IMR-90 (cell line): Measurements from ENCODE around the gene MCM8. TPM values are rescaled to one million over a fixed set of nuclear protein-coding genes. Genes with fewer than 3 reads are reported as not detected.

Experiments used
- ATAC-seq: fragments of 200-7000 bp; cut with Tn5 transposase; 2 replicates; pipeline ENCODE4 v1.9.1; 2020; ENCODE audit warnings: low read depth, mild to moderate bottlenecking, moderate library complexity
- BruUV-seq: library from RNA; stranded (reverse); fragments of 400-500 nt; replicated peaks from 2 replicates; lab custom pipeline; 2021; lab: Mats Ljungman, UMichigan
- CTCF ChIA-PET: fragments of 300-600 bp; formaldehyde crosslinking; extraction: SDS; loops from one replicate; lab custom pipeline; 2021; ENCODE audit warnings: antibody characterized with exemption; lab: Yijun Ruan, JAX
- POLR2A ChIA-PET: fragments of 300-600 bp; sonication (Branson Sonifier 250); formaldehyde crosslinking; loops from one replicate; lab custom pipeline; 2022; ENCODE audit warnings: antibody characterized with exemption; ENCODE audit not compliant: unreplicated experiment; lab: Charles Lee
- DNase-seq: peaks from one replicate; pipeline ENCODE4 v3.0.0; 2013
- H2AFZ ChIP-seq: replicated peaks from 2 replicates; pipeline ENCODE3; 2013; ENCODE audit warnings: low read length, mild to moderate bottlenecking; ENCODE audit not compliant: poor library complexity
- H2AK5ac ChIP-seq: 2 replicates; pipeline ENCODE4 v1.6.1; 2013; ENCODE audit warnings: low read depth, low read length, inconsistent platforms
- H2AK9ac ChIP-seq: replicated peaks from 2 replicates; pipeline ENCODE3; 2013; ENCODE audit warnings: mild to moderate bottlenecking, low read depth, low read length, moderate library complexity; ENCODE audit not compliant: poor library complexity
- H2BK120ac ChIP-seq: 2 replicates; pipeline ENCODE4 v1.6.1; 2013; ENCODE audit warnings: low read depth, low read length, inconsistent platforms
- H2BK15ac ChIP-seq: 3 replicates; pipeline ENCODE4 v1.6.1; 2013; ENCODE audit warnings: low read depth, low read length, inconsistent platforms
- H2BK20ac ChIP-seq: 2 replicates; pipeline ENCODE4 v1.6.1; 2013; ENCODE audit warnings: low read depth, mild to moderate bottlenecking, inconsistent platforms, low read length, moderate library complexity
- H2BK5ac ChIP-seq: 2 replicates; pipeline ENCODE4 v1.6.1; 2013; ENCODE audit warnings: mild to moderate bottlenecking, low read depth, low read length, inconsistent platforms; ENCODE audit not compliant: poor library complexity, severe bottlenecking
- H3K14ac ChIP-seq: replicated peaks from 2 replicates; pipeline ENCODE4 v1.6.1; 2013; ENCODE audit warnings: low read depth, low read length, inconsistent platforms
- H3K18ac ChIP-seq: 2 replicates; pipeline ENCODE4 v1.6.1; 2013; ENCODE audit warnings: low read depth, low read length, control low read depth
- H3K23ac ChIP-seq: 2 replicates; pipeline ENCODE4 v1.6.1; 2013; ENCODE audit warnings: low read depth, low read length, inconsistent platforms
- H3K27ac ChIP-seq: 2 replicates; pipeline ENCODE4 v1.5.1; 2013; ENCODE audit warnings: mild to moderate bottlenecking, control low read depth, low read length; ENCODE audit not compliant: insufficient read depth
- H3K27me3 ChIP-seq: 2 replicates; pipeline ENCODE4 v1.6.1; 2013; ENCODE audit warnings: low read length; ENCODE audit not compliant: control insufficient read depth, insufficient read depth
- H3K36me3 ChIP-seq: 2 replicates; pipeline ENCODE4 v1.6.1; 2013; ENCODE audit warnings: low read length, mixed read lengths; ENCODE audit not compliant: control insufficient read depth, insufficient read depth
- H3K4ac ChIP-seq: 2 replicates; pipeline ENCODE4 v1.6.1; 2013; ENCODE audit warnings: low read depth, low read length, inconsistent platforms
- H3K4me1 ChIP-seq: 2 replicates; pipeline ENCODE4 v1.6.1; 2013; ENCODE audit warnings: low read length, mixed read lengths; ENCODE audit not compliant: control insufficient read depth, insufficient read depth
- H3K4me2 ChIP-seq: 2 replicates; pipeline ENCODE4 v1.6.1; 2013; ENCODE audit warnings: low read depth, mild to moderate bottlenecking, control low read depth, low read length, moderate library complexity
- H3K4me3 ChIP-seq: 2 replicates; pipeline ENCODE4 v1.5.1; 2013; ENCODE audit warnings: low read depth, mild to moderate bottlenecking, control low read depth, low read length, moderate library complexity; ENCODE audit not compliant: insufficient read depth
- H3K56ac ChIP-seq: 2 replicates; pipeline ENCODE4 v1.6.1; 2013; ENCODE audit warnings: low read length, inconsistent platforms; ENCODE audit not compliant: insufficient read depth; ENCODE audit errors: extremely low read depth
- H3K79me1 ChIP-seq, 2 experiments: 2 replicates each; pipeline ENCODE4 v1.6.1; 2013; ENCODE audit warnings: low read length in 2 of 2, inconsistent platforms in 1 of 2, low read depth in 1 of 2
- H3K9ac ChIP-seq: 2 replicates; pipeline ENCODE4 v1.6.1; 2013; ENCODE audit warnings: low read depth, low read length, control low read depth
- H3K9me1 ChIP-seq: 2 replicates; pipeline ENCODE4 v1.6.1; 2013; ENCODE audit warnings: low read length, inconsistent platforms; ENCODE audit not compliant: insufficient read depth
- H3K9me3 ChIP-seq: 2 replicates; pipeline ENCODE4 v1.6.1; 2013; ENCODE audit warnings: low read length; ENCODE audit not compliant: control insufficient read depth, insufficient read depth
- H4K20me1 ChIP-seq: 2 replicates; pipeline ENCODE4 v1.6.1; 2013; ENCODE audit warnings: low read length, inconsistent platforms; ENCODE audit not compliant: insufficient read depth
- H4K5ac ChIP-seq: 2 replicates; pipeline ENCODE4 v1.6.1; 2013; ENCODE audit warnings: mild to moderate bottlenecking, low read depth, low read length, control low read depth
- H4K8ac ChIP-seq, 2 experiments: 2 replicates each; pipeline ENCODE4 v1.6.1; 2013; ENCODE audit warnings: low read depth in 2 of 2, low read length in 2 of 2, control low read depth in 1 of 2, inconsistent platforms in 1 of 2
- H4K91ac ChIP-seq: 2 replicates; pipeline ENCODE4 v1.6.1; 2013; ENCODE audit warnings: low read depth, low read length, inconsistent platforms; ENCODE audit not compliant: insufficient read depth
- BHLHE40 ChIP-seq: fragments of 150-350 bp; IDR thresholded peaks from 2 replicates; pipeline ENCODE4 v1.6.1; 2016; ENCODE audit warnings: mild to moderate bottlenecking, low read depth, low read length
- CTCF ChIP-seq: conservative IDR thresholded peaks from 2 replicates; pipeline ENCODE4 v1.5.1; 2012; ENCODE audit warnings: mild to moderate bottlenecking, low read depth, low read length, improper control_type of control experiment
- MXI1 ChIP-seq: IDR thresholded peaks from 2 replicates; pipeline ENCODE4 v1.6.1; 2012; ENCODE audit warnings: low read depth, mild to moderate bottlenecking, low read length, moderate library complexity, borderline replicate concordance
- NFE2L2 ChIP-seq: fragments of 150-350 bp; IDR thresholded peaks from 2 replicates; pipeline ENCODE4 v1.6.1; 2016; ENCODE audit warnings: low read depth, mild to moderate bottlenecking, low read length
- WGBS, 2 experiments: methylation state at CpG; one replicate each; pipeline versions ENCODE4 v1.1.5 to v1.1.7; 2013; ENCODE audit warnings: missing lambda C conversion rate in 2 of 2; ENCODE audit not compliant: insufficient read length in 1 of 2; ENCODE audit errors: extremely low coverage in 2 of 2; 5-methylcytosine and 5-hydroxymethylcytosine counted together
- dilution Hi-C: fragments of 300-500 bp; cut with HindIII; formaldehyde crosslinking; loops from one replicate; pipeline ENCODE4 v1.14.3; 2018; ENCODE audit warnings: low sequenced_read_pairs; ENCODE audit not compliant: unreplicated experiment
- in situ Hi-C: fragments of 300-500 bp; cut with MboI; formaldehyde crosslinking; loops from 3 replicates; pipeline ENCODE4 v1.14.3; 2019; ENCODE audit warnings: low sequenced_read_pairs, inconsistent platforms, mixed read lengths
- intact Hi-C: fragments of 100-400 bp; cut with micrococcal nuclease; formaldehyde crosslinking; loops from 2 replicates; pipeline ENCODE4 v1.10.0; 2022
- polyA plus RNA-seq, 3 experiments: library from polyadenylated mRNA; depleted of rRNA; stranded (reverse); fragments of >200 nt; gene quantifications; 2 replicates each; pipeline ENCODE4 v1.2.3, GENCODE V29; 2012; ENCODE audit warnings: low replicate concordance in 1 of 3
- total RNA-seq: library from RNA; depleted of rRNA; stranded (reverse); fragments of >200 nt; gene quantifications from 2 replicates; pipeline ENCODE4 v1.2.3, GENCODE V29; 2012

MCM8 gene
- total and polyA plus RNA-seq, 2 of the 4 experiments (the other 2 are of a cell fraction) = 4.2 to 11.5 TPM

GRCh38 chr20:5938456-5939029 is 11.9 kb upstream of the MCM8 start:
- no peak overlapping the region for H2AK9ac ChIP-seq
- H2BK15ac ChIP-seq = no peak overlapping the region
- no peak overlapping the region for H3K14ac ChIP-seq
- BruUV-seq = no TSS peak
- H3K27me3 ChIP-seq = no peaks in the 10 kb centered on the region; the same call in 1 of the 2 replicates
- no peaks in the 10 kb centered on the region; a peak in 1 of 4 replicates for H3K79me1 ChIP-seq
- no peak overlapping the region for H3K9ac ChIP-seq
- no peak overlapping the region for H3K4me2 ChIP-seq
- TF ChIP-seq MXI1 (no peak), NFE2L2 (no peak), BHLHE40 (no peak), CTCF (no peak)
- H2AK5ac ChIP-seq = no peak overlapping the region
- no peak overlapping the region for H3K4me3 ChIP-seq
- dilution Hi-C loops (no loop called here), in situ Hi-C loops (no loop called here), intact Hi-C loops (no loop called here)
- H4K5ac ChIP-seq = no peak overlapping the region
- H3K36me3 ChIP-seq = peaks cover 29% of the 10 kb centered on the region
- ATAC-seq (no peak), DNase-seq (no peak)
- H3K9me3 ChIP-seq = no peaks in the 10 kb centered on the region
- no peak overlapping the region for H4K8ac ChIP-seq
- H3K23ac ChIP-seq = no peak overlapping the region
- H3K9me1 ChIP-seq = no peaks in the 10 kb centered on the region
- H3K56ac ChIP-seq = no peak overlapping the region
- H3K18ac ChIP-seq = no peak overlapping the region
- no peak overlapping the region for H2BK5ac ChIP-seq
- H3K4ac ChIP-seq = no peak overlapping the region
- no peaks in the 10 kb centered on the region for H3K4me1 ChIP-seq
- ChIA-PET POLR2A (no interaction called here), CTCF (no interaction called here)
- no peak overlapping the region for H2AFZ ChIP-seq
- H4K91ac ChIP-seq = no peak overlapping the region
- H3K27ac ChIP-seq = no peak overlapping the region
- H2BK20ac ChIP-seq = no peak overlapping the region
- no peaks in the 10 kb centered on the region for H4K20me1 ChIP-seq
- WGBS, 2 experiments = 80% methylated on average over 1 of the region's 6 CpGs; no CpG with 5 or more reads in 1 of the 2 experiments
- no peak overlapping the region for H2BK120ac ChIP-seq
